H1 (cell line): ENCODE measurements around the gene EIPR1. TPM values are rescaled to one million over a fixed set of nuclear protein-coding genes. Genes with fewer than 3 reads are reported as not detected.
A peak's percentile ranks its signal among the peaks of the same experiment; 100 is the strongest.

Experiments used
- CTCF ChIA-PET: fragments of 300-600 bp; sonication (Branson Sonifier 250); formaldehyde crosslinking; loops from one replicate; lab custom pipeline; 2021; ENCODE audit not compliant: partially characterized antibody; lab: Charles Lee
- POLR2A ChIA-PET: fragments of 300-600 bp; sonication (Branson Sonifier 250); formaldehyde crosslinking; loops from one replicate; lab custom pipeline; 2021; ENCODE audit warnings: inconsistent platforms; ENCODE audit not compliant: partially characterized antibody; lab: Charles Lee
- DNase-seq, 2 experiments: peaks; one replicate each; pipeline versions ENCODE4 v3.0.0 to v3.0.0-alpha.2; 2010 to 2022; ENCODE audit warnings: low spot score in 2 of 2, low read depth in 1 of 2, mixed read lengths in 1 of 2
- FAIRE-seq: peaks from 2 replicates; lab custom pipeline; 2011; peaks lifted over from hg19 to GRCh38; lab: Jason Lieb, UNC
- H2AFZ ChIP-seq: 2 replicates; pipeline ENCODE4 v1.8.1; 2012; ENCODE audit warnings: low read length, inconsistent platforms
- H2AK5ac ChIP-seq: 2 replicates; pipeline ENCODE4 v1.6.1; 2013; ENCODE audit warnings: low read depth, low read length
- H2BK120ac ChIP-seq: replicated peaks from 2 replicates; pipeline ENCODE3; 2013; ENCODE audit warnings: low read depth, low read length, inconsistent platforms
- H2BK12ac ChIP-seq: 2 replicates; pipeline ENCODE4 v1.6.1; 2013; ENCODE audit warnings: low read depth, low read length
- H2BK15ac ChIP-seq: 2 replicates; pipeline ENCODE4 v1.6.1; 2013; ENCODE audit warnings: low read length
- H2BK20ac ChIP-seq: 2 replicates; pipeline ENCODE4 v1.6.1; 2013; ENCODE audit warnings: low read length
- H2BK5ac ChIP-seq: 2 replicates; pipeline ENCODE4 v1.6.1; 2013; ENCODE audit warnings: low read depth, low read length
- H3K14ac ChIP-seq: 2 replicates; pipeline ENCODE4 v1.6.1; 2013; ENCODE audit warnings: inconsistent platforms; ENCODE audit not compliant: insufficient read length
- H3K18ac ChIP-seq: 2 replicates; pipeline ENCODE4 v1.6.1; 2013; ENCODE audit warnings: low read length; ENCODE audit errors: extremely low read depth
- H3K23ac ChIP-seq: 2 replicates; pipeline ENCODE4 v1.6.1; 2013; ENCODE audit warnings: inconsistent platforms; ENCODE audit not compliant: insufficient read length
- H3K23me2 ChIP-seq: 2 replicates; pipeline ENCODE4 v1.6.1; 2013; ENCODE audit warnings: low read depth, low read length
- H3K27ac ChIP-seq: 2 replicates; pipeline ENCODE4 v1.6.1; 2011; ENCODE audit warnings: low read depth, low read length, inconsistent platforms
- H3K27me3 ChIP-seq, 4 experiments: replicated peaks in 1 of 4; 1 replicate in 1 of 4; 2 replicates in 3 of 4; pipeline versions ENCODE4 v1.6.1 to v1.8.1; 2011 to 2013; ENCODE audit warnings: low read length in 3 of 4, mild to moderate bottlenecking in 3 of 4, inconsistent platforms in 2 of 4, mixed read lengths in 2 of 4, moderate library complexity in 1 of 4; ENCODE audit not compliant: control insufficient read depth in 3 of 4, insufficient read depth in 3 of 4; ENCODE audit errors: extremely low read depth in 1 of 4
- H3K36me3 ChIP-seq, 4 experiments: 2 replicates each; pipeline versions ENCODE4 v1.6.1 to v1.8.1; 2011 to 2013; ENCODE audit warnings: mild to moderate bottlenecking in 4 of 4, low read length in 3 of 4, moderate library complexity in 2 of 4, control low read depth in 1 of 4, inconsistent platforms in 1 of 4; ENCODE audit not compliant: insufficient read depth in 4 of 4, control insufficient read depth in 2 of 4
- H3K4ac ChIP-seq: replicated peaks from 2 replicates; pipeline ENCODE3; 2013; ENCODE audit warnings: low read length, low read depth, mixed read lengths, inconsistent platforms; ENCODE audit not compliant: insufficient read length
- H3K4me1 ChIP-seq, 4 experiments: replicated peaks in 1 of 4; 1 replicate in 1 of 4; 2 replicates in 3 of 4; pipeline versions ENCODE4 v1.6.1 to v1.8.1; 2011 to 2013; ENCODE audit warnings: low read length in 3 of 4, inconsistent platforms in 2 of 4, mixed read lengths in 1 of 4; ENCODE audit not compliant: insufficient read depth in 4 of 4, control insufficient read depth in 3 of 4
- H3K4me2 ChIP-seq, 2 experiments: 2 replicates each; pipeline versions ENCODE4 v1.6.1 to v1.8.1; 2011 to 2013; ENCODE audit warnings: low read depth in 2 of 2, low read length in 2 of 2, control low read depth in 1 of 2, inconsistent platforms in 1 of 2, mild to moderate bottlenecking in 1 of 2; ENCODE audit not compliant: insufficient read depth in 1 of 2
- H3K4me3 ChIP-seq, 4 experiments: fragments of 200-600, 300-600 bp in 1 of 4; sonication (generic), shearing (Covaris generic), sonication (Bioruptor Twin) in 1 of 4; 2 replicates each; pipeline versions ENCODE4 v1.5.1 to v1.8.1; 2011 to 2016; ENCODE audit warnings: low read length in 4 of 4, low read depth in 3 of 4, control low read depth in 2 of 4, inconsistent platforms in 2 of 4, mild to moderate bottlenecking in 2 of 4, mixed read lengths in 1 of 4, moderate library complexity in 1 of 4; ENCODE audit not compliant: insufficient read depth in 2 of 4; ENCODE audit errors: extremely low read depth in 1 of 4
- H3K56ac ChIP-seq: replicated peaks from 2 replicates; pipeline ENCODE3; 2013; ENCODE audit warnings: low read depth, mild to moderate bottlenecking, mixed read lengths, low read length, inconsistent platforms; ENCODE audit not compliant: insufficient read length
- H3K79me1 ChIP-seq: 2 replicates; pipeline ENCODE4 v1.6.1; 2013; ENCODE audit warnings: low read depth, low read length, control low read depth
- H3K79me2 ChIP-seq, 2 experiments: 2 replicates each; pipeline versions ENCODE4 v1.6.1 to v1.8.1; 2012 to 2013; ENCODE audit warnings: low read length in 2 of 2, mild to moderate bottlenecking in 2 of 2, inconsistent platforms in 1 of 2; ENCODE audit not compliant: insufficient read depth in 2 of 2, control insufficient read depth in 1 of 2
- H3K9ac ChIP-seq, 4 experiments: replicated peaks in 1 of 4; 1 replicate in 1 of 4; 2 replicates in 3 of 4; pipeline versions ENCODE4 v1.6.1 to v1.8.1; 2011 to 2013; ENCODE audit warnings: low read depth in 3 of 4, low read length in 3 of 4, control low read depth in 2 of 4, mild to moderate bottlenecking in 2 of 4, moderate library complexity in 2 of 4, inconsistent platforms in 1 of 4; ENCODE audit errors: extremely low read depth in 1 of 4
- H3K9me3 ChIP-seq, 2 experiments: 2 replicates each; pipeline versions ENCODE4 v1.6.1 to v1.8.1; 2012 to 2013; ENCODE audit warnings: mild to moderate bottlenecking in 2 of 2, moderate library complexity in 2 of 2, control low read depth in 1 of 2, inconsistent platforms in 1 of 2, low read depth in 1 of 2, low read length in 1 of 2, mixed read lengths in 1 of 2; ENCODE audit not compliant: insufficient read depth in 2 of 2
- H4K20me1 ChIP-seq, 2 experiments: replicated peaks in 1 of 2; 2 replicates each; pipeline versions ENCODE3 to v1.8.1; 2011 to 2013; ENCODE audit warnings: inconsistent platforms in 2 of 2, low read length in 2 of 2, mild to moderate bottlenecking in 1 of 2; ENCODE audit not compliant: insufficient read depth in 2 of 2, control insufficient read depth in 1 of 2
- H4K5ac ChIP-seq: 2 replicates; pipeline ENCODE4 v1.6.1; 2013; ENCODE audit warnings: low read length, low read depth, mixed read lengths, inconsistent platforms; ENCODE audit not compliant: insufficient read length
- H4K8ac ChIP-seq: 2 replicates; pipeline ENCODE4 v1.8.0; 2013; ENCODE audit warnings: mild to moderate bottlenecking, moderate library complexity, low read length, inconsistent platforms; ENCODE audit not compliant: insufficient read depth; ENCODE audit errors: extremely low read depth
- H4K91ac ChIP-seq: replicated peaks from 2 replicates; pipeline ENCODE3; 2013; ENCODE audit warnings: low read length, mixed read lengths, inconsistent platforms; ENCODE audit not compliant: insufficient read length
- BCL11A ChIP-seq, 2 experiments: IDR thresholded peaks; one replicate each; pipeline ENCODE4 v1.6.1; 2011; ENCODE audit warnings: low read depth in 2 of 2, low read length in 2 of 2, mild to moderate bottlenecking in 2 of 2
- EGR1 ChIP-seq: IDR thresholded peaks from 2 replicates; pipeline ENCODE4 v1.6.1; 2011; ENCODE audit warnings: low read depth, low read length, borderline replicate concordance
- RXRA ChIP-seq: IDR thresholded peaks from 2 replicates; pipeline ENCODE4 v1.6.1; 2011; ENCODE audit warnings: low read depth, mild to moderate bottlenecking, low read length, moderate library complexity; ENCODE audit not compliant: insufficient read depth
- SP1 ChIP-seq: IDR thresholded peaks from 2 replicates; pipeline ENCODE4 v1.6.1; 2011; ENCODE audit warnings: low read depth, low read length
- SP4 ChIP-seq: IDR thresholded peaks from 2 replicates; pipeline ENCODE4 v1.6.1; 2012; ENCODE audit warnings: low read length, inconsistent platforms
- WGBS, 2 experiments: shearing (Covaris generic) in 1 of 2; methylation state at CpG; one replicate each; pipeline versions ENCODE4 v1.1.6 to v1.1.7; 2013 to 2015; ENCODE audit warnings: low lambda C conversion rate in 2 of 2, mixed read lengths in 2 of 2, inconsistent platforms in 1 of 2, low coverage in 1 of 2, missing lambda C conversion rate in 1 of 2; ENCODE audit not compliant: insufficient replicate concordance in 2 of 2, insufficient coverage in 1 of 2, insufficient read length in 1 of 2; ENCODE audit errors: extremely low coverage in 1 of 2, missing lambda C conversion rate in 1 of 2; 5-methylcytosine and 5-hydroxymethylcytosine counted together
- polyA plus RNA-seq, 7 experiments: library from polyadenylated mRNA; depleted of rRNA in 3 of 7; stranded (reverse) in 5 of 7; unstranded in 2 of 7; fragments of >200 nt in 5 of 7; fragments of 200-250 nt in 2 of 7; gene quantifications; 1 replicate in 5 of 7; 2 replicates in 1 of 7; 4 replicates in 1 of 7; pipeline versions ENCODE4 v1.2.1 to v1.2.3, GENCODE V29; 2011 to 2013; ENCODE audit warnings: missing spikeins in 2 of 7, mixed read lengths in 2 of 7
- total RNA-seq: library from RNA; stranded (reverse); fragmentation: NEBNext Ultra II Directional; extraction: Animal tissue kit (Norgen Biotek cat#: 25700); gene quantifications from 2 replicates; pipeline ENCODE4 v1.2.1, GENCODE V29; 2021
- TF ChIP-seq, protein P1 (sequence below): IDR thresholded peaks from 2 replicates; pipeline ENCODE4 v1.6.1; 2012; ENCODE audit warnings: inconsistent platforms
- TF ChIP-seq, protein P2 (sequence below): IDR thresholded peaks from 2 replicates; pipeline ENCODE4 v1.6.1; 2012; ENCODE audit warnings: inconsistent platforms

Gene EIPR1
- total and polyA plus RNA-seq, 2 of the 8 experiments (the other 6 are each of a cell fraction or from before 2014, with no cell fraction given): 26.3 to 56.4 TPM

DNA sequence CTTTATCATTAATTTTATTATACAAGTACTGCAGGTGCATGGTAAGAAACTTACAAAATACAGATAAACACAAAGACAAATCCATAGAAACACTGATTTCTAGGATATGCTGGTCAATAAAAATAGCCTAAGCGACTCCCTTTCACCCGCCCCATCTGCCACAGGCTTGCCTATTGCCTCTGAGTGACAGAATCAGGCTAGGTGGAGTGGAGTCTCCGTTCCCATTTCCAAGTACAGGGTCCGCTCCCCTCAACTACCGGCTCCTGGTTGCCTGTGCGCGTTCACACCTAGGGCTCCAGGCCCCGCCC lies 1.7 kb upstream of the EIPR1 start:
- no peak overlapping the region for H2BK20ac ChIP-seq
- peak; percentile 42; the same call in 1 of the 2 replicates for TF ChIP-seq EGR1
- TF ChIP-seq, protein P1, sequence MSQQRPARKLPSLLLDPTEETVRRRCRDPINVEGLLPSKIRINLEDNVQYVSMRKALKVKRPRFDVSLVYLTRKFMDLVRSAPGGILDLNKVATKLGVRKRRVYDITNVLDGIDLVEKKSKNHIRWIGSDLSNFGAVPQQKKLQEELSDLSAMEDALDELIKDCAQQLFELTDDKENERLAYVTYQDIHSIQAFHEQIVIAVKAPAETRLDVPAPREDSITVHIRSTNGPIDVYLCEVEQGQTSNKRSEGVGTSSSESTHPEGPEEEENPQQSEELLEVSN: peak; percentile 91
- no peak for TF ChIP-seq RXRA
- TF ChIP-seq, protein P2, sequence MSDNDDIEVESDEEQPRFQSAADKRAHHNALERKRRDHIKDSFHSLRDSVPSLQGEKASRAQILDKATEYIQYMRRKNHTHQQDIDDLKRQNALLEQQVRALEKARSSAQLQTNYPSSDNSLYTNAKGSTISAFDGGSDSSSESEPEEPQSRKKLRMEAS: peak; percentile 82
- TF ChIP-seq SP1: 0 out of 2 replicates have a peak, but pooled peaks have one; percentile 20
- TF ChIP-seq BCL11A (IDR thresholded peaks at IDR 0.05; ENCODE audit: low read depth in 2 of 2, low read length in 2 of 2): no peak
- TF ChIP-seq SP4: peak; percentile 79; the same call in 1 of the 2 replicates
- TF ChIP-seq, all 59 proteins: peak for 5
- peak overlapping the region; percentile 77 to 82 for H3K4me2 ChIP-seq
- no peak overlapping the region for H2BK15ac ChIP-seq
- CTCF ChIA-PET: interaction anchor here (0.9 to 1.4 kb wide), 2 partner anchors 44 to 181 kb away, joined by 3 to 8 read pairs; no protein-coding TSS in a partner anchor
- H3K27ac ChIP-seq: no peak overlapping the region
- 3% methylated on average over 8 of the region's 8 CpGs; no CpG with 5 or more reads in 1 of the 2 experiments for WGBS, 2 experiments
- no peak overlapping the region for H4K91ac ChIP-seq
- no peaks in the 10 kb centered on the region for H3K9me3 ChIP-seq
- peaks cover 3% of the 10 kb centered on the region; the same call in 1 of the 2 replicates for H3K79me1 ChIP-seq
- H3K18ac ChIP-seq: no peak overlapping the region; the same call in 1 of the 2 replicates
- H3K36me3 ChIP-seq: peaks cover 0 to 5% (median 0%) of the 10 kb centered on the region in 4 experiments; a peak in 3 of 8 replicates
- FAIRE-seq (no peak), DNase-seq (no peak)
- H4K5ac ChIP-seq: peak overlapping the region; percentile 84
- no peak overlapping the region for H4K8ac ChIP-seq
- H3K56ac ChIP-seq: no peak overlapping the region
- H2BK12ac ChIP-seq: no peak overlapping the region
- peak overlapping the region; percentile 62 to 88 (median 76) for H3K4me3 ChIP-seq
- H2AFZ ChIP-seq: no peak overlapping the region
- no peaks in the 10 kb centered on the region for H3K27me3 ChIP-seq
- no peak overlapping the region for H2AK5ac ChIP-seq
- H3K23ac ChIP-seq: no peak overlapping the region
- no peak overlapping the region for H3K4ac ChIP-seq
- peaks cover 5 to 9% (median 6%) of the 10 kb centered on the region in 4 experiments; a peak in 6 of 7 replicates for H3K4me1 ChIP-seq
- POLR2A ChIA-PET: interaction anchor here (0.8 to 1.4 kb wide), 4 partner anchors 12 to 178 kb away, joined by 3 to 5 read pairs (median 4); no protein-coding TSS in a partner anchor
- no peak overlapping the region for H2BK120ac ChIP-seq
- H3K14ac ChIP-seq: no peak overlapping the region
- peaks cover 13 to 34% of the 10 kb centered on the region in 2 experiments for H3K79me2 ChIP-seq
- H3K9ac ChIP-seq: no peak overlapping the region; a peak in 2 of 7 replicates
- no peaks in the 10 kb centered on the region for H4K20me1 ChIP-seq
- H3K23me2 ChIP-seq: peaks cover 12% of the 10 kb centered on the region; the same call in 1 of the 2 replicates
- H2BK5ac ChIP-seq: peak overlapping the region; percentile 95; the same call in 1 of the 2 replicates
